GM04503 (cell line): Measurements from ENCODE around the gene HPSE2.

ENCODE experiments used
- DNase-seq: peaks from one replicate; pipeline ENCODE4 v3.0.0-alpha.2; 2012; ENCODE audit warnings: low read depth

Gene HPSE2

DNA sequence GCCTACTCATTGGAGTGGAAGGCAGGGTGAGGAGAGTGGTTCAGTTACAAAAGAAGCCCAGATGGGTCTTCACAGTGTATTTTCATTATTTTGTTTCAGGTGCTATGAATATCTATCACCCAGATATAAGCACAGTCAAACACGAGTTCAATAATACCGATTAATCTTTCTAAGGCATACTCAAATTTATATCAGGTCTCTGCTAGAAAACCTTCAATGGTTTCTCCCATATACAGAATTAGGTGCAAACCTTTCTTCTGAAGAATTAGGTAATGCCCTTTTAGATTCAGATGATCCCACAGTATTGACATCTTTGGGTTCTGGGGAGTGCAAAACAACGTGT is 774.2 kb downstream of the HPSE2 start:
- DNase-seq: no peak

DNA sequence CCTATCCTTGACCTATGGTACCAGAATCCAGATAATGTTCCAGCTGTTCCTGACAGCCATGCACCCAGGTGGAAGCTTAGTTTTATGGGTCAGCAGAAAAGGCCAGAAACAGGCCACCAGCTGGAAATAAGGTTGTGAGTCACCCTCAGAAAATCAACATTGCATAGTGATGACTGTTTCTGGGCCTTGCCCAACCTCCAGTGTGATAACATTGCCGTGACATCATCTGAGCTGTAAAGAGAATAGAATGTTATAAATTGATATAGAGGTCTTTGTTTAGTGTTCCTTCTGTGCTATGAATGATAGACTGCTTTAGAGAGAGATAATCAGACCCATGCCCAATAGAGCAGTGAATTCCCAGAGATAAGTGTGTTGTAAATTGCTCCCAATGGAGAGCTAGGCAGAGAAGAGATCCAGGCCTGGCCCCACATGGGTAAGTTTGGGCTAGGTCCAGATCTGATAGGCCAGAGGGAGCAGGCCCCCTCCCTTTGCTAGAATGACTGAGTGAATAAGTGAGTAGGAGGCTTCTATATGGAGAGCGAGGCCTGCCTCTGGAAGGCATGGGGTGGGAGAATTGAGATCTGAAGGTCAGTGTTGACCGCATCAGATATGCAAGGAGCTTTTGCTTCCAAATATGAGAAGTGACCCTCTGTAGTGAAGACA is 774.7 kb downstream of the HPSE2 start:
- DNase-seq: peak; percentile 75

DNA sequence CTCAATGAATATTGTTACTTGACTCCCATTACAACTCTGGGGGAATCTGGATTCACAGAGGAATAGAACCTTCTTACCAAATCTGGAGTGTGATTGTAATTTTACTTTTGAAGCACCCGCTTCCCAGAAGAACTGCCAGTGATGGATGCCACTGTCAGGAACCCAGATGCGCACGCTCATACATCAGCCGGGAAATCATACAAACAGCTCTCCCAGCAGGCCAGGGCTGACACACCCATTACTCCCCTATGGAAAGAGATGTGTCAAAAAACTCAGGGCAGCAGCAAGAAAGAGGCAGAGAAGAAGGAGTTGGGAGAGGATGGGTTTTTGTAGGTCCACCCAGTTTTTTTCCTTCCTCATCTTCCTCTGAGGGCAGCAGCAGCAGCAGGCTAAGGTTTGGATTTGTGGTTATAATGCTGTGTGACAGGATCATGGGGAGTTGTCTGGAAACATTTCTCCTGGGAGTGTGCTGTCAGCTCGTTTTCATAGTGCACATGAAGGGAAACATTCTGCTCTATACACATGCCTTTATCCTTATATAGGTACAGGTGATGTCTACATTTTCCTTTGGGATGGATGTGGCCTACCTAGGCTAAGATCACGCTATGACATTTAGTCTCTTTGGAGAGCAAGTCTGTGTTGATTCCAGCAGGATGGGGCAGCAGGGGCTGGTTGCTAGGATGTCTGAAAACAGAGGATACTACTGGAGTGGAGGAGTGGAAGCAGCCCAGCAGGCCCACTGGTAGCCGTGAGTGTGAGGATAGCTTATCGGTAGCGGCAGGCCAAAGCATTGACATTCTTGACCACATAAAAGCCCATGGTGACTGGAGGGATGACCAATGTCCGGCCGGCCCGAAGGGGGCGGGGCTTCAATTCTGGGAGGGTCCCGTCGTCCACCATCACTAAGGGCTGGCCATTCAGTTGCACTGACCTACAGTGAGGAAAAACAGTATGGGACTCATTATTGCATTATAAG is 776.6 kb downstream of the HPSE2 start:
- no peak for DNase-seq

DNA sequence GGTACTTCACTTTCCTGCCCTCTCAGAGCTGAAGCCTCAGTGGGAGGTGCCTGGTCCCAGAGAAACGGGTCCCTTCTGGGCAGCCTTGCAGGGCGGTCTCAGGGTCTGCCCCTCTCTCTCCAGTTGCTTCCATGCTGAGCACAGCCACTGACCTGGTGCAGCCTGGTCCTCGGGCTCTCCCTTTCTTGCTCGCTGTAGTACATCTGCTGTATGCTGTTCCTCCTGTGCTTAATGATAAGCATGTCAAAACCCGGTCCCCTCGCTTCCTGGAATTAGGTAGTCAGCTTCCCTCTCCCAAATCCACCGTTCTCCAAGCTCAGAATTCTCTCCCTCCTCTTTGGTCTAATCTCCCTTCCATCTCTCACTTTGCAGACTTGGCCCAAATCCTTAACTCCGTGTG is 777.9 kb downstream of the HPSE2 start:
- no peak for DNase-seq

DNA sequence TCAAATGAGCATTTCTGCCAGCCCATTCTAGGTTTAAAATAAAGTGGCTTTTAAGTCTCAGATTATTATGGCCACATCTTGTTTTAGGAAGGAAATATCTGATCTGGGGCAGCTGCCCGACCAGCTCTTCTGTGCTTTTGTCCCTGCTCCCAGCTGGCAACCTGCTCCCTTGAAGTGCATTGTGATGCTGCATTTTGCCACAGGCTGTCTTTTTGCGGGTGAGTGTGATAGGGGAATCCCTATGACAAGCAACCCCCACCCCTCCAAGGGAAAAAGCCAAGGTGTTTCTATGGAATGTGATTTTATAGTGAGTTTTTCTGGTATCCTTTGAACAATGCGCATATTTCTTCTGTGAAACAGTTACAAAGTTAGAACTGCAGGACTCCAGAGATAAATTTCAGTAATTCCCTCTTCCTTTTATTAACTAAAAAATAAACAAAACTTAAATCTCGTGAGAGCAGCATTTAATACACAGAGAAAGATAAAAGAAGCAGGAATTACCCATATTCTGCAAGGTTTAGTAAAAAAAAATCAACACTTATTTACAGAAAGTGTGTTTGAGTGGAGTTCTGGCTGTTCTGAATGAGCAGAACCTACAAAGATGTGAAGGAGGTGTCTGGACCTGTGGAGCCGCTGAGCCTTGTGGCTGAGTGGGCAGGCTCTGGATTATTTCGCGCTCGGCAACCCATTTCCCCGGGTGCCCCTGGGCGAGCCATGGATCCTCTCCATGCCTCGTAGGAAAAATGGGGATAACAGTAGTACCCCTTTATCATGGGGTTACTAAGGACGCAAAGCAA is 778.8 kb downstream of the HPSE2 start:
- DNase-seq: no peak

DNA sequence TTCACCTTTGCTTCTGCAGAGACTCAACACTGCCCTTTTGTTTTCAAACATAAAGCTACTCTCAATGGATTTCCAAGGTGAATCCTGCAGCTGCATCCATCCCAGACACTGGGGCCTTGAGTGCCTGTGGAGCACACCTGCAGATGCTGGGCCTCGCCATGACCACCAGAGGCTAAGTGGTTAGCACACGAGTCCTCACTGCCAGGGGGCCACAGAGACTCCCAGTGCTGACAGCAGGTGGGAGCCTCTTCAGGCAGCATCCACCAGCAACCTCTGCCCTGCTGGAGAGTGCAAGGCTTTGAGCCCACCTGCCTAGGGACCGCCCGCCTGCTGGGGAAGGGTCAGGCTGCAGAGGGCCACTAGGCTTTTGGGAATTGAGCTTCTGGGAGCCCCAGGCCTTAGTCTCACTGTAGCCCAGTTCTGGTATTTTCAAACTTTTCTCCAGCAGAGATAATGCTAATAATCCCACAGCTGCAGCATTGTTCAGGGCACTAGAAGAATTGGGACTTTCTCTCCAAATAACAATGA is 779.5 kb downstream of the HPSE2 start:
- DNase-seq: no peak

DNA sequence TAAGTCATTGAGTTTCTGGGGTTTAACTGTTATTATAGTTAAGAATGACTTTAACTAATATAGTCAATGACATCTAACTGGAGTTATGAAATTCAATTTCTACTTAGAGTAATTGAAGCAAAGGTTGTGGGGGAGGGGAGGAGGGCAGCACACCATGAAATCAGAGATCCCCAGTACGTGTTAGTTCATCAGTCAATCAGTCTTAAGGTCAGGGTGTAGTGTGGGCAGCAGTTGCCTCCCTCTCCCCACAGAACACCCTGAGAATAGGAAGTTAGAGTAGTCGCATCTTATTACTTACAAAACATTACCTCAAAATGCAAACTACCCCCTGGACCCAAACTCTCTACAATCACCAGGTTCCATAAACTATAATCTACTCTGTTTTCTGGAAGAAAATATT is 781.9 kb downstream of the HPSE2 start:
- DNase-seq: no peak

DNA sequence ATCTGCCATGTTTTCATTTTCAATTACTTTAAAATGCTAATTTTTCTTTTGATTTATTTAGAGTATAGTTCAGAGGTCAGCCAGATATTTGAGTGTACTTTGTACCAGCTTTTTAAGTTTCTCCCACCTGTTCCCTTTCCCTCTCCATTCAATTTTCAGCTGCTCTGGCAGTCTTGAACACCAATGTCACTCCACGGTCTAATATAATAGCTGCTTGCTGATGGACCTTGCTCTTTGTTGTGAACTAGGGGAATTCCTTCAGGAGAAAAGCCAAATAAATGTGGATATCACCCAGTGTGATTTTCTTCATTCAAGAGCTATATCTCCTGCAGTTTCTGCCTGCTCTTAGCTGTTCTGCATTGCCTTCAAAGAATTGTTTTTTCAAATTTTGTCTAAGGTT is 785.0 kb downstream of the HPSE2 start:
- no peak for DNase-seq

DNA sequence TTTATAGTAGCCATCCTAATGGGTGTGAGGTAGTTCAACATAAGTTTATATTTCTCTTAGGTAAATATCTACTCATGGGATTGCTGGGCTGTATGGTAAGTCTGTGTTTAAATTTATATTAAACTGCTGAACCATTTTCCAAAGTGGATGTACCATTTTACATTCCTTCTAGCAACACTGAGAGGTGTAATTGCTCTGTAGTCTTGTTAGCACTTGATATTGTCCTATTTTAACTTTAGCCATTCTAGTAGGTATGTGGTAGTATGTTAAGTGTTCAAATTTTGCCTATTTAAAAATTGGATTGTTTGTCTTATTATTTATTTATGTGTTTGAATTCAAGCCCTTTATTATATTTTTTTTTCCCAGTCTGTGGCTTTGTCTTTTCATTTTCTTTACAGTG is 786.4 kb downstream of the HPSE2 start:
- no peak for DNase-seq

DNA sequence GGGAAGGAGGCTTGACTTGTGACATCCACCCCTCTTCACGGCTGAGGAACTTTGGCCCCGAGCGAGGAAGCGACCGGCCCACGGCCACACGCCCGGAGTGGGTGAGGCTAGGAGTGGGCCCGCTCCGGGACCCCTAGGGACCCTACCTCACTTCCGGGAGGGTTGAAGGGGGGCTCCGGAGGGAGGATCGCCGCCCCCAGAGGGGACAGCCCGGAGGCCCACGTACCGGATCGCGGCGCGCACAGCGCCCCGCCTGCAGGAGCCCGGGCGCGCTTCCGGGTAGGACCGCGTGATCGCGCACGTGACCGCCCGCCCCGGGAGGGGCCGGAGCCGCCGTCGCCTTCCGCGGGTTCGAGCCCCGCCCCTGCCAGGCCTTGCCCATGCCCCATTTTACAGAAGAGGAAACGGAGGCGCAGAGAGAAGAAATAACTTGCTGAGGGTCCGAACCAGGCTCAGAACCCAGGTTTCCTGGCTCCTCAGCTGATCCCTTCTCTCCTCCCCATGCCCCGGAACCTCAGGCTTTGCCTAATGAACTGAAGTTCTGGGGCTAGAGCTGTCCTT is 788.9 kb downstream of the HPSE2 start, which contains the start of gene HPS1:
HPS1 (minus strand) TSS at position 275 of the 561 bp plus-strand sequence. CDS start 3,695 bp downstream, outside the sequence.
- no peak for DNase-seq

DNA sequence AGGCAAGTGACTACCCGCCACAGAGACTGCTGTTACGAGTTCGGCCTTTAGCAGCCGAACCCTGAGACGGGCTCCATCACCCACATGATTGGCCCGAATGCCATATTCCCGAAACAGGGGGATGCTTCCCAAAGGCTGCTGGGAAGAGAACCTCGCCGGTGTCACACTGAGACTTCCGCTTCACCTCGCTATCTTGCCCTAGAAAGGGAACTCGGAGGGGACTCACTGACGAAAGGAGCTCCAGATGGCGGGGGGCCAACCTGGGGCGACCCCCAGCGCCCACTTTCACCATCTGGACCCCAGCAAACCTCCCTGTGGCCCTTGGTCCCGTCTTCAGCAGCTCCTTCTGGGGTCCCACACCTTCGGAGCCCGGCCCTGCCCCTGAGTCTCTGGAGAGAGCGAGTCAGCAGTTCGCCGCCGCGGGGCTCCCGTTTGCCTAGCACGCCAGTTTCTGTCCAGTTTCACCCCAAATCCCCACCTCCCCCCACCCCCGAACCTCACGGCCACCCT is 789.4 kb downstream of the HPSE2 start:
- peak; percentile 10 for DNase-seq

DNA sequence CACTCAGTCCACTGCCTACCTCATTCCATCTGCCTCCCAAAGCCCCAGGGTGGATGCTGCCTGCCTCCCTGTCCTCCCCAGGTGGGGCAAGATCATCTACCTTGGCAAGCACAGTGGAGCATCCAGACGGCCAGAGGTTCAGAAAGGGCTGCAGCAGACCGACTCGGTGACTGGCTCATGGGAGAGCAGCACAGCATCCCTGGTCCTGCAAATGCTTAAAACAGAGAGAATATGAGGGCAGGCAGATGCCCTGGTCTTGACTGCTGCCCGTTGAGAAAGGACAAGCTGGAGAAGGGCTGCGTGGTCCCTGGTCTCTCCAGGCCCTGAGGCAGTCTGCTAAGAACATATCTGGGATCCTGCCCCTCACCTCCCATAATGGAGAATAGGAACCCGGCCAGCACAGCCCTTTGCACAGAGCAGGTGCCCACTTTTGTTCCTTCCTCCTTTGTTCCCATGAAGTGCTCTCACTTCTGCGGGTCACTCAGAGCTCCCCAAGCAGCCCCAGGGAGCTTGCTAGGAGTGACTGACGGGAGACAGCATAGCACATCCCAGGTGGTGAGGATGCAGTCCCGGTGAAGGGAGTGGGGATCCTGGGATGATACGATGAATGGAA is 790.3 kb downstream of the HPSE2 start:
- no peak for DNase-seq

DNA sequence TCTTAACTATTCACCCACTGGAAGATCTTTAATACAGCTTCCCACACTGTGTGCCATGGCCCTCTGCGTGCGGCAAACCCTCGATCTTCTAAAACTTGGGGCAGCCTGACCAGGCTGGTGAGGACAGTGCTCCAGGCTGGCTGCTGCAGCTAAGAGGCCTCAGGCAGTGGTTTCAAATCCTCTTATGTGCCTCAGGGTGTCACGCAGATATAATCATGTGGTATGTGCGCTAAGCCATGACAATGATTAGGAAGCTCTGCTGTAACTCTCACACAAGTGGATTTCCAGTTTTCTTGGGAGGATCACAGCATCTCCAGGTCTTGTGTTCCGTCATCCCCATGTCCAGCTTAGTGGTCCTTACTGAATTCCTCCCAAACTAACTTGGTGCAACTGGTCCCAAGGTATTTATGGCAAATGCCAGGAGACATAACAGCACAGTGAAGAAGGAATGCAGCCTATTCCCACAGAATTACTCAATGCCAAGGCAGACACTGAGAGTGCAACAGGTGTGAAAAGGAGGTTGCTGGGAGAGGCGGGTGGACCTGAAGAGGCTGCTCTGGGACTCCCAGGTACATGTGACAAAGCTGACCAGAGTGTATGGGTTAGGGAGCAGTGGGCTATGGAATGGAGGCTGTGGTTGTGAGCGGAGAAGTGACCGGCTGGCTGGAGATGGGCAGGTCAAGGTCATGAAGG is 791.2 kb downstream of the HPSE2 start:
- DNase-seq: no peak

DNA sequence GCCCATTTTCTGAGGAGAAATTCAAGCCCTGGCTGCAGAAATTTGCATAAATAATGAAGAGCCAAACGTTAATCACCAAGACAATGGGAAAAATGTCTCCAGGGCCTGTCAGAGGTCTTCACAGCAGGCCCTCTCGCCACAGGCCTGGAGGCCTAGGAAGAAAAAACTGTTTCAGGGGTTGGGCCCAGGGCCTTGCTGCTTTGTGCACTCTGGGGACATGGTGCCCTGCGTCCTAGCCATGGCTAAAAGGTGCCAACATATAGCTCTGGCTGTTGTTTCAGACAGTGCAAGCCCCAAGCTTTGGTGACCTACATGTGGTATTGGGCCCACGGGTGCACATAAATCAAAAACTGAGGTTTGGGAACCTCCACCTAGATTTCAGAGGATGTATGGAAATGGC is 796.9 kb downstream of the HPSE2 start:
- DNase-seq: no peak

DNA sequence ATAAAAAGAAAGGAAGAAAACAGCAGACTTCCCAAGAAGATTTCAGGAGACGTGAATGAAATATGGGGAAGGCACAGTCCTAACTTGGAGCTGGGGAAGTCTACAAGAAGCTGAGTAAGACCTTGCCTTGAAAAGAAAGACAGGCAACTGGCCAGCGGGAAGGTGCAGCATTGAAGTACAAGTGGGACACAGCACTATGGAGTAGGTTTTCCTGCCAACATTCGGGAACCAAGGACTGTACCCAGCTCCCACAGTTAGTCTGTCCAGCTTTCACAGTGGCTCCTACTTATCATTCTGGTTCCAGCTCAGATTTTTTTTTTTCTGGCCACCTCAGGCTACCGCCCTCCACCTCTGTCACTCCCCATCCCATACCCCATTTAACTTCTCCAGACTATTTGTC is 798.9 kb downstream of the HPSE2 start:
- DNase-seq: no peak

DNA sequence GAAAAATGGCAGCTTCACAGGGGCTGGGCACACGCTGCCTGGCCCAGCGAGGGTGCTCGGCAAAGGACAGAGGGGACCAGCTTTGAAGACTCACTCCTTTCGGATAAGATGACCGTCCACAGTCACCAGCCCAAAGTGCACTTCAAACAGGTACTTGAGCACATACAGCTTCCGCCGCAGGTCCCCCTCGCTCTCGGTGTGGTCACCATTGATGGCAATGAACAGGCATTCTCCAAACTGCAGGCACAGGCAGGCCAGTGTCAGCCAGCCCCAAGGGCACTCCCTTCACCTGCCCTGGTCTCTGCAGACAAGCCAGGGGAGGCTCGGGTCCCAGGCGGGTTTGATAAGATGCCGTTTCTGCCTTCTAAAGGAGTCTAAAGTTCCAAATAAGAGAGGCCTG is 800.5 kb downstream of the HPSE2 start:
- no peak for DNase-seq

DNA sequence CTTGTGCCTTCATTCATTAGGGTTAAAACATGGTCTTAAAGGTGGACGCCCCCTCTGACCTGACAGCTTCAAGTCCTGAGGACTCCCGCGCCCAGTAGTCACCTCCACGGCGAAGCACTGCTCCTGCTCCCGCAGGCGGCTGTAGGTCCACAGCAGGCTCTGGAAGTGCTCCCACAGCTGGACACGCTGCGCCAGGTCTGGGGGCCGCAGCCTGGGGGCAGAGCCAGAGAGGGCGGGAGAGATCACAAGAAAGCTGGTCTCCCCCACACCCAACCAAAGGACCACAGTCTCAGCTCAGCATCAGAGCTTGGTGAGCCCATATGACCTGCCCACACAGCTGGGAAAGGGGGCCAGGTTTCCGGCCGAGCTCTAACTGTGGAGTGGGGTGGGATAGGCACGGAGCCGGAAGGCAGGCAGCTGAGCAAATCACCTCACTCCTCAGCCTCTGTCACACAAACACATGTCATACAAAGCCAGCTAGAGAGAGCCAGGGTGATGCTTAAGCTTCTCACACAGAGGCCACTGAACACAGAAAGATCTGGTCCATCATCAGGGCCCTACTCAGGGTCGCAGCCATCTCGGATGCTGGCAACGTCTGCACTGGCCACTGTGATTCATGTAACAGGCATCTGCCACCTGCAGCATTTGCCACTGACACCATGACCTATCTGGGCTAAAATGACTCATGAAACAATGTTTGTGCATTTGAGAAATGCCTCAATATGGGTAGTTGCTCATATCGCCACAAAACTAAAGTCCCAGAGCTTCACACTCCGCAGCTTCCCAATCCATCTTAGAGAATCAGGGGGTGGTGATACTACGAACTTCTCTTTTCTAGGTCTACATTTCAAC is 801.5 kb downstream of the HPSE2 start:
- no peak for DNase-seq

DNA sequence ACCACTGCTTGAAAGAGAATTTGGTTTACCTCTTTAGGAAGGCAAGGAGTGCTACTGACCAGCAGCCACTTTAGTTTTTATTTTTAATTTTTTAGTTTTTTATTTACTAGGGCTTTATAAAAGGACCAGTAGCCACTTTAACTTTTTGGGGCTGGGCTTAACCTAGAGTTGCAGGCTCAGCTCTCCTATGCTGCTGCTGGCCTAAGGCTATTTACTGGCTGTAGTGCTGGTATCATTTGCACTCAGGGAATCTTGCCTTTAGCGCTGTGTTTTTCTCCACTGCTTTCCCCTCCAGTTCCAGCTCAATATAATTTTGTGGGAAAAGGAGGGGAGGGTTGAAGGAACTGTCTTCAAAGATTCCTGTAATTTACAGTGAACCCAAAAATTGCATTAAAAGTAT is 802.3 kb downstream of the HPSE2 start:
- no peak for DNase-seq

DNA sequence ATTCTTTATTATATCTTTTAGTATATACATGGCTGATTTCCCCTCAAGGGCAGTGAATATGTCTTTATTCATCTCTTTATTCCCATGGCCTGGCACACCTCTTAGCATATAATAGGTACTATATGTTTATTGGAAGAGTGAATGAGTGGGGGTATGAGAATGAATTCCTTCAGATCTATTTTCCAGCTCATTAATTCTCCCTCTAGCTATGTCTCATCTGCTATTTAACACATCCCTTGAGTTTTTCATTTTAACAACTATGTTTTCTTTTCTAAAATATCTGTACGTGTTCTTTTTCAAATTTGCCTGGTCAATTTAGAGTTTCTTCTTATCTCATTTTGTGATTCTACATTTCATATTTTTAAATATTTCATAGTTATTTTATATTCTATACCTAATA is 803.3 kb downstream of the HPSE2 start:
- DNase-seq: no peak

DNA sequence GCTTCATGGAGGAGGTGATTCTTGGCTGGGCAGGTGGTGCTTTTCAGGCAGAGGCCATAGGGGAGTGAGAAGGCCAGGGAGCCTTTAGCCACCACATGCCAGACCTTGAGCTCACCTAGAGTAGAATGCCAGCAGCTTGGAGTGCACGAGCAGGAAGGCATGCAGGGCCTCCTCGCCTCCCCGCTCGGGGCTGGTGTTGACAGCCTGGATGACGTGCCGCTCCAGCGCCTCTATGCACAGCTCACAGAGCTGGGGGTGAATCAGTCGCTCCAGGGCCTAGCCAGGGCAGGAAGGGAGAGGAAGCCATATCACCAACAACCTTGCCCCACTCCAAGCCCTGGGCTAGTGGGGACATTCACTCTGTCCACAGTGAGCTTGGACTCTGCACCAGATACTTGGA is 804.6 kb downstream of the HPSE2 start:
- no peak for DNase-seq
